Measurements from ENCODE around the gene SDHAF2.
A peak's percentile ranks its signal among the peaks of the same experiment; 100 is the strongest.
"Not testable (repeated sequence)": the region's sequence is repeated elsewhere in the genome, so short reads cannot be mapped to it uniquely, and the experiment has no call there.

The SDHAF2 gene
- long read RNA-seq, donor 1, transcript SDHAF2-206 (2 exons, 835 nt) = minor isoform, 9 of 46 reads
- long read RNA-seq, donor 1, transcript SDHAF2-201 (4 exons, 2,033 nt) = major isoform, 33 of 46 reads
- long read RNA-seq, donor 1, partial matches to known transcripts = 0 of 46 reads
- long read RNA-seq, donor 1, other reads (novel, unspliced or antisense) = 0 of 46 reads
- long read RNA-seq, donor 2, transcript SDHAF2-201 (4 exons, 2,033 nt) = major isoform, 14 of 18 reads
- long read RNA-seq, donor 2, partial matches to known transcripts = 0 of 18 reads
- long read RNA-seq, donor 2, other reads (novel, unspliced or antisense) = 0 of 18 reads
- long read RNA-seq, donor 3, transcript SDHAF2-201 (4 exons, 2,033 nt) = major isoform, 17 of 20 reads
- long read RNA-seq, donor 3, partial matches to known transcripts = 0 of 20 reads
- long read RNA-seq, donor 3, other reads (novel, unspliced or antisense) = 0 of 20 reads
- long read RNA-seq, donor 4, transcript SDHAF2-201 (4 exons, 2,033 nt) = major isoform, 17 of 32 reads
- long read RNA-seq, donor 4, partial matches to known transcripts = 7 of 32 reads
- long read RNA-seq, donor 4, other reads (novel, unspliced or antisense) = 0 of 32 reads
- long read RNA-seq, donor 5, transcript SDHAF2-206 (2 exons, 835 nt) = minor isoform, 12 of 40 reads
- long read RNA-seq, donor 5, transcript SDHAF2-201 (4 exons, 2,033 nt) = major isoform, 23 of 40 reads
- long read RNA-seq, donor 5, partial matches to known transcripts = 0 of 40 reads
- long read RNA-seq, donor 5, other reads (novel, unspliced or antisense) = 0 of 40 reads
- long read RNA-seq, donor 6, transcript SDHAF2-206 (2 exons, 835 nt) = minor isoform, 8 of 28 reads
- long read RNA-seq, donor 6, transcript SDHAF2-201 (4 exons, 2,033 nt) = major isoform, 17 of 28 reads
- long read RNA-seq, donor 6, partial matches to known transcripts = 0 of 28 reads
- long read RNA-seq, donor 6, other reads (novel, unspliced or antisense) = 0 of 28 reads
- long read RNA-seq, donor 7, transcript SDHAF2-206 (2 exons, 835 nt) = minor isoform, 14 of 47 reads
- long read RNA-seq, donor 7, transcript SDHAF2-201 (4 exons, 2,033 nt) = major isoform, 29 of 47 reads
- long read RNA-seq, donor 7, partial matches to known transcripts = 0 of 47 reads
- long read RNA-seq, donor 7, other reads (novel, unspliced or antisense) = 0 of 47 reads
- long read RNA-seq, donor 8, transcript SDHAF2-201 (4 exons, 2,033 nt) = major isoform, 37 of 55 reads
- long read RNA-seq, donor 8, transcript SDHAF2-206 (2 exons, 835 nt) = minor isoform, 5 of 55 reads
- long read RNA-seq, donor 8, partial matches to known transcripts = 7 of 55 reads
- long read RNA-seq, donor 8, other reads (novel, unspliced or antisense) = 0 of 55 reads

DNA sequence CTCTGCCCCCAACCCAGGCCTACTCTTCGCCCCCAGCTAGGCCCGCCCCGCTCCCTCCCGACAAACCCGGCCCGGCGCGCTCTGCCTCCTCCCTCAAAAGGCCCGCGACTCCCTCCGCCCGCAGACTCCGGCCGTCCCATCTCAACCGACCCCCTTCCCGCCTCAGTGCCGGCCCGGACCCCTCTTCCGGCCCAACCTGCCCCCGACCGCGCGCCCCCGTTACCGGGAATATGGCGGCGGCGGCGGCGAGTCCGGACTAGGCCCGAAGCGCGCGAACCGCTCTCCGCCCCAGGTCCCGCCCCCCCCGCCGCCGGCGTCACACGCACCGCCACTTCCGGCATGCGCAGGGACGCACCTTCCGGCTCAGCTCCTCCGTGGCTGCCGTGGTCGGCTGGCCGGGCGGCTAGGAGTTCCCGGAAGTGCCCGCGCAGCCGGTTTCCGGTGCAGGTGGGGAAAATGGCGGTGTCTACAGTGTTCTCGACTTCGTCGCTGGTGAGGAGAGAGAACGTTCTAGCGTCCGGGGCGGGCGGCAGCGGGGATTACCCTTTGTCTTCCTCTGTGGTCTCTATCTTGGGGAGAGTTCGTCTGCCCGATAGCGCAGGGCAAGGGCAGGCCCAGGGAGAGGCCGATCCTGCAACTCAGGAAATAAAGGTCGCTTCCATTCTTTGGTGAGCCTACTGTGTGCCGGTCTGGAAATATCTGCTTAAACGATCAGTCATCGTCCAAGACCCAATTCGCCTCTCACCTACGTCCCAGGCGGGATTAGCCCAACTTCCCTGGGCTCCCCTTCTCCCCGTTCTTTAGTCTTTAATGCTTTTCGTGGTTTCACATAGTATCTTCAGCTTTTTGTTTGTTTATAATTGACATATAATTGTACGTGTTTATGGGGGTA, at the start of gene SDHAF2, which contains the start of gene CPSF7:
SDHAF2 (plus strand) TSS at position 434 of the 892 bp plus-strand sequence; CDS start at position 457, 23 bp downstream.
CPSF7 (minus strand) TSS at position 285 of the 892 bp plus-strand sequence. CDS start 740 bp downstream, outside the sequence.
- peak; percentile 91 for DNase-seq

- no peak for DNase-seq
Measured at GRCh38 chr11:61380884-61381283, 49.0 kb upstream of the SDHAF2 start.

DNA sequence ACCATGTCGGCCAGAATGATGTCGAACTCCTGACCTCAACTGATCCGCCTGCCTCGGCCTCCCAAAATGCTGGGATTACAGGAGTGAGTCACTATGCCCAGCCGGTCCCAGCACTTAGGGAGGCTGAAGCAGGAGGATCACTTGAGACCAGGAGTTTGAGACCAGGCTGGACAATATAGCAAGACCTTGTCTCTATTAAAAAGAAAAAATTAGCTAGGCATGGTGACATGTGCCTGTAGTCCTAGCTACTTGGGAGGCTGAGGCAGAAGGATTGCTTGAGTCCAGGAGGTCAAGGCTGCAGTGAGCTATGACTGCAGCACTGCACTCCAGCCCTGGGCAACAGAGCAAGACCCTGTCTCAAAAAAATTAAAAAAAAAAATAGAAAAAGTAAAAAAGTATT, 46.1 kb upstream of the SDHAF2 start:
- not testable (repeated sequence) for DNase-seq

DNA sequence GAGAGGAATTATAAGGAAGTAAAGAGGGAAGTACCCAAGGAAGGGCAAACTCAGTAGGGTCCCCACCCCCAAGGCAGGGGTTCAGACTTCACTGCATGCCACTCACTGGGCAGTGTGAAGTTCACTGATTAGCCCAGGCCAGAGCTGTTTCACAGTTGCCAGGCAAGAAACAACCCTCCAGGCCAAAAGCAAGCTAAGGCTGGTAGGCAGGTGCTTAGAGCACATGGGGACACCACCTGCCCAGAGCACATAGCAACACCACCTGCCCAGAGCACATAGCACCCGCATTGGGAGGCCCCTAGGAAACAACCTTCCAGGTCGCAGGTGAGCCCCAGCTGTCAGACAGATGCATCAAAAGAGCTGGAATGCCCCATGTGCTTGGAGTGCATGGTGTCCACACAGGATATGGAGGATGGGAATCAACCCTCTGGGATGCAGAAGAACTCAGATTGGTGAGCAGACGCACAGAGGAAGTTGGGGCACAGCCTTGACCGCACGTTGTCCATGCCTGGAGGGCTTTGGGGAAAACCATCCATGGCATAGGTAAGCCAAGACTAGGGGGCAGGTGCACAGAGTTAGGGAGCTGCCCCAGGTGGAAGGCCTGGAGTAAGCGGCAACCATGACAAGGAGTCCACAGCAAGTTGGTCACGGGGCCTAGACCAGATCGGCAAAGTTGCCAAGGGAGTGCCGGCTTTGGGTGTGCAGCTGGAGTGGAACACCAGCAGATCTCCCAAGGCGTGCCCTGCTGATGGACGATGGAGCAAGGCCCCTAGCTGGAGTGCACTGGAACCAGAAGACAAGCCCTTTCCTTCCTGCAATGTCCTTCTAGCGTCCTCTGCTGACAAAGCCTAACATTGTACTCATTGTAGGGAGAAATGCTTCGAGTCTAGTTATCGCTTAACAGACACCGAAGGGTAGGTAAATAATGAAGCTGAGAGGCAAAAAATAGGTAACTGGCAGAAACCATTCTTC, 45.4 kb upstream of the SDHAF2 start:
- no peak for DNase-seq

GRCh38 chr11:61390161-61390560, 39.8 kb upstream of the SDHAF2 start:
- DNase-seq = no peak

- peak; percentile 21 for DNase-seq
Measured at GRCh38 chr11:61392981-61393595, 36.8 kb upstream of the SDHAF2 start.

GRCh38 chr11:61401173-61401572, 28.8 kb upstream of the SDHAF2 start:
- no peak for DNase-seq

- no peak for DNase-seq
Measured at GRCh38 chr11:61401573-61401972, 28.4 kb upstream of the SDHAF2 start.

- no peak for DNase-seq
Measured at GRCh38 chr11:61403658-61404057, 26.3 kb upstream of the SDHAF2 start.

DNA sequence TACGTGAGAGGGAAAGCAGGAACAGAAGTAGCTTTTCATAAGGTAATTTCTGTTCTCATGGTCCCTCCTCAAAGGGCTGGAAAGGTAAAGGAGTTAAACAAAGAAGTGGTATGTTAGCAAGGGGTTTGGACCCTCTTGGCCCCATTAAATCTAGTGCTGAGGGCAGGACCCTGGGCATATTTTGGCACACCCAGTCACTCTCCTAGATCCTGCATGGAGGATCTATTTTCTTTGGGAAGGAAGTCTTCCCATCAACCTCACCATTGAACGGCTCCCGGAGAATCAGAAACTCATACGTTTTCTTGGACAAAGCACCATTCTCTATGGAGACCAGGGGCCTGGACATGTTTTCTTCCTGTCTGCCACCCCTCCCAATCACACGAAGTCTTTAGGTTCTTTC, 25.8 kb upstream of the SDHAF2 start:
- DNase-seq = no peak

DNA sequence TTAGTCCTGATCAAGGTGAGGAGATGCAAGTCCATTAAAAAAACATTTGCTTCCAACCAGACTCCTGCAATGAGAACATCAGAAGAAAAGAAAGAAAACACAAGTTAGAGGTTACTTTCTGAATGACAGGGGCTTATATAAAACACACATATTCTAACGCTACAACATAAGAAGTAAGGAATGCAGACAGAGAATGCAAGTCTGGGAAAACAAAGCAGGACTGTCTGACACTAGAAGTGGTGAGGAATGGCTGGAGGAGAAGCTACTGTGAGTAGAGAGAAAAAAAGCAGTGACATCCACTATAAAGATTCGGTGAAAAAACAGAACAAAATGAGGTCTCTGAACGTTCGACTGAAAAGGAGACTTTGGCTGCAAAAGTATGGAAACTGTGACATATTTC, 25.3 kb upstream of the SDHAF2 start:
- no peak for DNase-seq

DNA sequence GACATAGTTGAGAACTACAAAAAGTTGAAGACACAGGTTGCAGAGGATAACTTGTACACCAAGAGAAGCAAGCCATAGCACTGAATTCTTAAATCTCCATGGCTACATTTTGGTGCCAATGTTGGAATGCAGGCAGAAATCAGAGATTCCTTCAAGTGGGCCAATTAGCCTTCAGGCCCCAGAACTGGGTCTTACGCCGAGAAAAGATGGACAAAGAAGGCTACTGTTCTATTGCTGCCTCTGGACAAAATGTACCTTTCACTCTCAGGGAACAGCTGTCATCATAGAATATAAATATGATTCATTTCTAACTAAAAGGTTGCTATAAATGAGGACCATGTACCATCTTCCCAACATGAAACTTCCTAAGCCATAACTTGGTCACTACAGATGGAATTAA, 23.9 kb upstream of the SDHAF2 start:
- DNase-seq = no peak

- no peak for DNase-seq
Measured at GRCh38 chr11:61406991-61407728, 22.8 kb upstream of the SDHAF2 start.

GRCh38 chr11:61411589-61411988, 18.3 kb upstream of the SDHAF2 start:
- DNase-seq = no peak

- no peak for DNase-seq
Measured at GRCh38 chr11:61413496-61413895, 16.4 kb upstream of the SDHAF2 start.

- DNase-seq = no peak
Measured at GRCh38 chr11:61414547-61414946, 15.4 kb upstream of the SDHAF2 start.

DNA sequence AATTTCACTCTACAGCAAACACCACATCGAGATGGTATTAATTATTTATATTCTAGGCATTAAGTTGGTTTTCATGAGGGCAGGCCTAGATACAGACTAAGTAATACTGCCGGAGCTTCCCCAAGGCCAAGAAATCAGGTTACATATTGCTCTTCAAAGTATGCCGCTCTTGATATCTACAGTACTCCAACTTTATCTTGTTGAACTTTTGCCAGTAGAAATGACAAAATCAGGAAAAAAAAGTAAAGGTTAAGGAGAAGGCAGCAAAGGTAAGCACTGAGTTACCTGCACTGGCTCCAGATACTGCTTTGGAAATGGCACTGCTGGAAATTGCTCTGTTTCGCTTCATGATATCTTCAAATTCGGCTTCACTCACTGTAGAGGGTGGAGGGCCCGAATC, 14.5 kb upstream of the SDHAF2 start:
- no peak for DNase-seq

- no peak for DNase-seq
Measured at GRCh38 chr11:61416941-61417340, 13.0 kb upstream of the SDHAF2 start.

GRCh38 chr11:61417670-61418069, 12.3 kb upstream of the SDHAF2 start:
- no peak for DNase-seq

Measured in right kidney (tissue), 9 donors.